NCI-H2196 (cell line): Measurements from ENCODE around the gene NAMPT.
"Not testable (repeated sequence)": the region's sequence is repeated elsewhere in the genome, so short reads cannot be mapped to it uniquely, and the experiment has no call there.

Experiments
- DNase-seq: peaks from one replicate; lab custom pipeline; 2025; ENCODE audit not compliant: unreplicated experiment; lab: John Stamatoyannopoulos, UW

The NAMPT gene

GRCh38 chr7:106284714-106285050 is at the start of gene NAMPT:
Gene NAMPT, minus strand, starts transcription at chr7:106284983. Its CDS starts 99 bp downstream, at chr7:106284884.
- no peak for DNase-seq

GRCh38 chr7:106332201-106332600 is 47.4 kb upstream of the NAMPT start:
- no peak for DNase-seq

GRCh38 chr7:106331441-106332175 is 46.8 kb upstream of the NAMPT start:
- DNase-seq: no peak

- no peak for DNase-seq
Measured at GRCh38 chr7:106329971-106330733, 45.4 kb upstream of the NAMPT start.

- DNase-seq: no peak
Measured at GRCh38 chr7:106329408-106329807, 44.6 kb upstream of the NAMPT start.

GRCh38 chr7:106327538-106328481 is 43.0 kb upstream of the NAMPT start:
- DNase-seq: no peak

GRCh38 chr7:106326594-106327537 is 42.1 kb upstream of the NAMPT start:
- no peak for DNase-seq

GRCh38 chr7:106324509-106324908 is 39.7 kb upstream of the NAMPT start:
- not testable (repeated sequence) for DNase-seq

- not testable (repeated sequence) for DNase-seq
Measured at GRCh38 chr7:106320254-106320770, 35.5 kb upstream of the NAMPT start.

GRCh38 chr7:106318482-106318881 is 33.7 kb upstream of the NAMPT start:
- DNase-seq: no peak

- DNase-seq: no peak
Measured at GRCh38 chr7:106317971-106318370, 33.2 kb upstream of the NAMPT start.

GRCh38 chr7:106316947-106317346 is 32.2 kb upstream of the NAMPT start:
- no peak for DNase-seq

- no peak for DNase-seq
Measured at GRCh38 chr7:106314875-106315274, 30.1 kb upstream of the NAMPT start.

- no peak for DNase-seq
Measured at GRCh38 chr7:106313966-106314365, 29.2 kb upstream of the NAMPT start.

- DNase-seq: no peak
Measured at GRCh38 chr7:106313456-106313901, 28.7 kb upstream of the NAMPT start.

- no peak for DNase-seq
Measured at GRCh38 chr7:106312906-106313305, 28.1 kb upstream of the NAMPT start.

- DNase-seq: no peak
Measured at GRCh38 chr7:106312099-106312871, 27.5 kb upstream of the NAMPT start.

GRCh38 chr7:106309362-106309761 is 24.6 kb upstream of the NAMPT start:
- DNase-seq: no peak

GRCh38 chr7:106306256-106306655 is 21.5 kb upstream of the NAMPT start:
- DNase-seq: no peak
